GM23338 (cell line): Measurements from ENCODE around the gene WDR45B.

ENCODE experiments used
- POLR2AphosphoS5 ChIP-seq: IDR thresholded peaks from 2 replicates; pipeline ENCODE4 v1.6.1; 2016; ENCODE audit warnings: antibody characterized with exemption, low read depth
- ZNF331 ChIP-seq: fragments of 250-450 bp; sonication (Bioruptor Pico); IDR thresholded peaks from 2 replicates; pipeline ENCODE4 v1.5.0; 2020; ENCODE audit warnings: low read depth, mild to moderate bottlenecking, moderate library complexity
- TF ChIP-seq, protein P1 (sequence below), 2 experiments: fragments of 200-600 bp in 1 of 2; sonication (generic) in 1 of 2; conservative IDR thresholded peaks; 2 replicates each; pipeline versions ENCODE4 v1.5.1 to v1.6.1; 2016 to 2017; ENCODE audit warnings: antibody characterized with exemption in 2 of 2, low read depth in 2 of 2, mild to moderate bottlenecking in 2 of 2, moderate library complexity in 1 of 2
- TF ChIP-seq, protein P2 (sequence below): IDR thresholded peaks from one replicate; pipeline ENCODE4 v1.6.1; 2018; ENCODE audit warnings: antibody characterized with exemption; ENCODE audit not compliant: unreplicated experiment
- TF ChIP-seq, protein P3 (sequence below): IDR thresholded peaks from 2 replicates; pipeline ENCODE4 v1.6.1; 2016; ENCODE audit warnings: antibody characterized with exemption

DNA sequence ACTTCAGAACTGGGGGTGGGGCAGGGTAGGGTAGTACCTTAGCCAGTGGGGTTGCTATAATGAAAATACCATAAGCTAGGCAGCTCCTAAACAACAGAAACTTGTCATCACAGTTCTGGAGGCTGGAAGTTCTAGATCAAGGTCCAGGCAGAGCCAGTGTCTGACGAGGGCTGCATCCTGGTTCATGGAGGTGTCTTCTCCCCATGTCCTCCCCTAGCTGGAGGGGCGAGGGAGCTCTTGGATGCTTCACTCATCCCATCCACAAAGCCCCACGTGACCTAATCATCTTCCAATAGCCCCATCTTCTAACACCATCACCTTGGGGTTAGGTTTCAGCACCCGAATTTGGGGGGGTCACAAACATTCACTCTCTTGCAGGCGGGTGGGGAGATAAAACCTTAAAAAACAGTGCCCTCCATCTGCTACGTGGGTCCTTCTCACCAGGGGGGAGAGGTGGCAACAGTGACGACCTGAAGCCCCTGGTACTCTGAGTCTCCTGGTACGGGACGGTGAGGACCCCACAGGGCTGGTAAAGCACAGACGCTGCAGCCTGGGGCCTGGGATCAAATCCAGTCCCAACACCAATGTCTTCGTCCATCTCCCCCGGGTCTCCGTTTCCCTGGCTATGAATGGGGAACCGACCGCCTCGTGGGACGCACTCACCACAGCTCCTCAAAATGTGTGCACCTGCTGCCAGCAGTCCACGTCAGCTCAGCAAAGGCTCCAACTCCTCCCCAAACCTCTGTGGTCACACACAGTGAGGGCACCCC, 27.4 kb upstream of the WDR45B start:
- TF ChIP-seq, protein P1, sequence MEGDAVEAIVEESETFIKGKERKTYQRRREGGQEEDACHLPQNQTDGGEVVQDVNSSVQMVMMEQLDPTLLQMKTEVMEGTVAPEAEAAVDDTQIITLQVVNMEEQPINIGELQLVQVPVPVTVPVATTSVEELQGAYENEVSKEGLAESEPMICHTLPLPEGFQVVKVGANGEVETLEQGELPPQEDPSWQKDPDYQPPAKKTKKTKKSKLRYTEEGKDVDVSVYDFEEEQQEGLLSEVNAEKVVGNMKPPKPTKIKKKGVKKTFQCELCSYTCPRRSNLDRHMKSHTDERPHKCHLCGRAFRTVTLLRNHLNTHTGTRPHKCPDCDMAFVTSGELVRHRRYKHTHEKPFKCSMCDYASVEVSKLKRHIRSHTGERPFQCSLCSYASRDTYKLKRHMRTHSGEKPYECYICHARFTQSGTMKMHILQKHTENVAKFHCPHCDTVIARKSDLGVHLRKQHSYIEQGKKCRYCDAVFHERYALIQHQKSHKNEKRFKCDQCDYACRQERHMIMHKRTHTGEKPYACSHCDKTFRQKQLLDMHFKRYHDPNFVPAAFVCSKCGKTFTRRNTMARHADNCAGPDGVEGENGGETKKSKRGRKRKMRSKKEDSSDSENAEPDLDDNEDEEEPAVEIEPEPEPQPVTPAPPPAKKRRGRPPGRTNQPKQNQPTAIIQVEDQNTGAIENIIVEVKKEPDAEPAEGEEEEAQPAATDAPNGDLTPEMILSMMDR (conservative IDR thresholded peaks at IDR 0.05; ENCODE audit: low read depth in 2 of 2), result no peak
- TF ChIP-seq POLR2AphosphoS5 (no peak), ZNF331 (CRISPR knock-in tag) (no peak)
- TF ChIP-seq, protein P2, sequence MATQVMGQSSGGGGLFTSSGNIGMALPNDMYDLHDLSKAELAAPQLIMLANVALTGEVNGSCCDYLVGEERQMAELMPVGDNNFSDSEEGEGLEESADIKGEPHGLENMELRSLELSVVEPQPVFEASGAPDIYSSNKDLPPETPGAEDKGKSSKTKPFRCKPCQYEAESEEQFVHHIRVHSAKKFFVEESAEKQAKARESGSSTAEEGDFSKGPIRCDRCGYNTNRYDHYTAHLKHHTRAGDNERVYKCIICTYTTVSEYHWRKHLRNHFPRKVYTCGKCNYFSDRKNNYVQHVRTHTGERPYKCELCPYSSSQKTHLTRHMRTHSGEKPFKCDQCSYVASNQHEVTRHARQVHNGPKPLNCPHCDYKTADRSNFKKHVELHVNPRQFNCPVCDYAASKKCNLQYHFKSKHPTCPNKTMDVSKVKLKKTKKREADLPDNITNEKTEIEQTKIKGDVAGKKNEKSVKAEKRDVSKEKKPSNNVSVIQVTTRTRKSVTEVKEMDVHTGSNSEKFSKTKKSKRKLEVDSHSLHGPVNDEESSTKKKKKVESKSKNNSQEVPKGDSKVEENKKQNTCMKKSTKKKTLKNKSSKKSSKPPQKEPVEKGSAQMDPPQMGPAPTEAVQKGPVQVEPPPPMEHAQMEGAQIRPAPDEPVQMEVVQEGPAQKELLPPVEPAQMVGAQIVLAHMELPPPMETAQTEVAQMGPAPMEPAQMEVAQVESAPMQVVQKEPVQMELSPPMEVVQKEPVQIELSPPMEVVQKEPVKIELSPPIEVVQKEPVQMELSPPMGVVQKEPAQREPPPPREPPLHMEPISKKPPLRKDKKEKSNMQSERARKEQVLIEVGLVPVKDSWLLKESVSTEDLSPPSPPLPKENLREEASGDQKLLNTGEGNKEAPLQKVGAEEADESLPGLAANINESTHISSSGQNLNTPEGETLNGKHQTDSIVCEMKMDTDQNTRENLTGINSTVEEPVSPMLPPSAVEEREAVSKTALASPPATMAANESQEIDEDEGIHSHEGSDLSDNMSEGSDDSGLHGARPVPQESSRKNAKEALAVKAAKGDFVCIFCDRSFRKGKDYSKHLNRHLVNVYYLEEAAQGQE, result no peak
- TF ChIP-seq, protein P3, sequence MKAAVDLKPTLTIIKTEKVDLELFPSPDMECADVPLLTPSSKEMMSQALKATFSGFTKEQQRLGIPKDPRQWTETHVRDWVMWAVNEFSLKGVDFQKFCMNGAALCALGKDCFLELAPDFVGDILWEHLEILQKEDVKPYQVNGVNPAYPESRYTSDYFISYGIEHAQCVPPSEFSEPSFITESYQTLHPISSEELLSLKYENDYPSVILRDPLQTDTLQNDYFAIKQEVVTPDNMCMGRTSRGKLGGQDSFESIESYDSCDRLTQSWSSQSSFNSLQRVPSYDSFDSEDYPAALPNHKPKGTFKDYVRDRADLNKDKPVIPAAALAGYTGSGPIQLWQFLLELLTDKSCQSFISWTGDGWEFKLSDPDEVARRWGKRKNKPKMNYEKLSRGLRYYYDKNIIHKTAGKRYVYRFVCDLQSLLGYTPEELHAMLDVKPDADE, result no peak
